Endothelial cell of umbilical vein (primary cell): Measurements from ENCODE around the gene MYMX. TPM values are rescaled to one million over a fixed set of nuclear protein-coding genes. Genes with fewer than 3 reads are reported as not detected.

Experiments
- BruUV-seq: library from RNA; stranded (reverse); fragments of 400-500 nt; replicated peaks from 2 replicates; lab custom pipeline; 2021; lab: Mats Ljungman, UMichigan
- CTCF ChIA-PET: fragments of 300-600, 350-600 bp; sonication (Branson Sonifier 250); formaldehyde crosslinking; loops from one replicate; lab custom pipeline; 2021; ENCODE audit warnings: antibody characterized with exemption, inconsistent platforms; lab: Charles Lee
- POLR2A ChIA-PET: fragments of 300-600, 350-600 bp; sonication (Branson Sonifier 250); formaldehyde crosslinking; loops from one replicate; lab custom pipeline; 2021; ENCODE audit warnings: antibody characterized with exemption, inconsistent platforms; lab: Charles Lee
- DNase-seq: peaks from one replicate; pipeline ENCODE4 v3.0.0-alpha.2; 2011; ENCODE audit warnings: low read depth, low spot score
- FAIRE-seq: peaks from 2 replicates; lab custom pipeline; 2011; peaks lifted over from hg19 to GRCh38; lab: Jason Lieb, UNC
- H2AFZ ChIP-seq: 2 replicates; pipeline ENCODE4 v1.6.0; 2012; ENCODE audit warnings: low read depth, low read length, control low read depth, inconsistent platforms
- H3K27ac ChIP-seq: 2 replicates; pipeline ENCODE4 v1.5.1; 2011; ENCODE audit warnings: low read depth, mild to moderate bottlenecking, control low read depth, low read length, moderate library complexity; ENCODE audit not compliant: insufficient read depth
- H3K27me3 ChIP-seq, 2 experiments: 2 replicates each; pipeline versions ENCODE4 v1.6.0 to v1.6.1; 2011; ENCODE audit warnings: low read length in 2 of 2, mixed read lengths in 1 of 2; ENCODE audit not compliant: control insufficient read depth in 2 of 2, insufficient read depth in 2 of 2
- H3K36me3 ChIP-seq, 2 experiments: 2 replicates in 1 of 2; 3 replicates in 1 of 2; pipeline ENCODE4 v1.5.1; 2011; ENCODE audit warnings: low read length in 2 of 2, mild to moderate bottlenecking in 1 of 2, moderate library complexity in 1 of 2; ENCODE audit not compliant: control insufficient read depth in 2 of 2, insufficient read depth in 2 of 2; ENCODE audit errors: extremely low read depth in 1 of 2
- H3K4me1 ChIP-seq: 3 replicates; pipeline ENCODE4 v1.5.1; 2011; ENCODE audit warnings: mild to moderate bottlenecking, low read length; ENCODE audit not compliant: control insufficient read depth, insufficient read depth; ENCODE audit errors: extremely low read depth
- H3K4me2 ChIP-seq: 2 replicates; pipeline ENCODE4 v1.6.1; 2011; ENCODE audit warnings: low read length, control low read depth, mixed read lengths; ENCODE audit not compliant: insufficient read depth
- H3K4me3 ChIP-seq, 3 experiments: fragments of 200-600 bp in 1 of 3; sonication (generic), shearing (Covaris generic) in 1 of 3; replicated peaks in 1 of 3; 2 replicates each; pipeline ENCODE4 v1.5.1; 2011 to 2016; ENCODE audit warnings: control low read depth in 3 of 3, low read length in 3 of 3, mild to moderate bottlenecking in 2 of 3, inconsistent platforms in 1 of 3, low read depth in 1 of 3, moderate library complexity in 1 of 3; ENCODE audit not compliant: insufficient read depth in 1 of 3
- H3K79me2 ChIP-seq: 2 replicates; pipeline ENCODE4 v1.6.0; 2012; ENCODE audit warnings: low read length, inconsistent platforms; ENCODE audit not compliant: control insufficient read depth, insufficient read depth
- H3K9ac ChIP-seq: replicated peaks from 2 replicates; pipeline ENCODE3; 2011; ENCODE audit warnings: low read length, control low read depth; ENCODE audit not compliant: insufficient read depth; ENCODE audit errors: extremely low read depth
- H3K9me1 ChIP-seq: replicated peaks from 3 replicates; pipeline ENCODE4 v1.6.0; 2011; ENCODE audit warnings: mild to moderate bottlenecking, low read length; ENCODE audit not compliant: control insufficient read depth, insufficient read depth; ENCODE audit errors: extremely low read depth
- H3K9me3 ChIP-seq: replicated peaks from 2 replicates; pipeline ENCODE4 v1.5.1; 2012; ENCODE audit warnings: low read length, inconsistent platforms; ENCODE audit not compliant: control insufficient read depth, insufficient read depth
- H4K20me1 ChIP-seq: replicated peaks from 2 replicates; pipeline ENCODE3; 2011; ENCODE audit warnings: mild to moderate bottlenecking, low read length; ENCODE audit not compliant: control insufficient read depth, insufficient read depth; ENCODE audit errors: extremely low read depth
- EZH2 ChIP-seq: IDR thresholded peaks from 2 replicates; pipeline ENCODE4 v1.6.1; 2012; ENCODE audit warnings: borderline replicate concordance, low read depth, mild to moderate bottlenecking, moderate library complexity, low read length, inconsistent platforms; ENCODE audit not compliant: severe bottlenecking
- FOS ChIP-seq: IDR thresholded peaks from 2 replicates; pipeline ENCODE4 v1.6.1; 2011; ENCODE audit warnings: mild to moderate bottlenecking, low read length, moderate library complexity, borderline replicate concordance; ENCODE audit not compliant: insufficient read depth
- GATA2 ChIP-seq: IDR thresholded peaks from 2 replicates; pipeline ENCODE4 v1.7.0; 2011; ENCODE audit warnings: low read depth, mild to moderate bottlenecking, moderate library complexity, mixed read lengths, low read length; ENCODE audit not compliant: insufficient read length, insufficient read depth
- JUN ChIP-seq: IDR thresholded peaks from 2 replicates; pipeline ENCODE4 v1.6.1; 2011; ENCODE audit warnings: borderline replicate concordance, low read depth; ENCODE audit not compliant: insufficient read length, insufficient read depth
- MYC ChIP-seq: IDR thresholded peaks from one replicate; pipeline ENCODE4 v1.6.1; 2011; ENCODE audit warnings: mild to moderate bottlenecking, low read depth, low read length
- POLR2A ChIP-seq: IDR thresholded peaks from 2 replicates; pipeline ENCODE4 v1.6.1; 2012; ENCODE audit warnings: low read depth, mild to moderate bottlenecking, control low read depth, low read length
- POLR2AphosphoS5 ChIP-seq: IDR thresholded peaks from 2 replicates; pipeline ENCODE4 v1.6.1; 2012; ENCODE audit warnings: low read depth, mild to moderate bottlenecking, control low read depth, low read length, moderate library complexity; ENCODE audit not compliant: insufficient read depth
- dilution Hi-C: fragments of 300-500 bp; cut with MboI; formaldehyde crosslinking; loops from one replicate; pipeline ENCODE4 v1.15.0; 2019; ENCODE audit warnings: low sequenced_read_pairs; ENCODE audit not compliant: extremely low pct_ligation_motif_present
- intact Hi-C: fragments of 100-400 bp; cut with micrococcal nuclease; formaldehyde crosslinking; loops from one replicate; pipeline ENCODE4 v1.10.0; 2022
- polyA plus RNA-seq, 4 experiments: library from polyadenylated mRNA; depleted of rRNA in 3 of 4; stranded (reverse) in 3 of 4; unstranded in 1 of 4; fragments of >200 nt; gene quantifications; 2 replicates each; pipeline versions ENCODE4 v1.2.1 to v1.2.3, GENCODE V29; 2011 to 2012; ENCODE audit warnings: missing spikeins in 1 of 4
- total RNA-seq: library from RNA; stranded (reverse); gene quantifications from 2 replicates; pipeline ENCODE4 v1.2.3, GENCODE V29; 2021
- TF ChIP-seq, protein P1 (sequence below): IDR thresholded peaks from 2 replicates; pipeline ENCODE4 v1.6.1; 2011; ENCODE audit not compliant: insufficient read depth, insufficient read length
- TF ChIP-seq, protein P2 (sequence below), 2 donors: IDR thresholded peaks; 1 replicate in 1 of 2; 2 replicates in 1 of 2; pipeline ENCODE4 v1.5.1; 2011; ENCODE audit warnings: low read length in 2 of 2, mild to moderate bottlenecking in 2 of 2, moderate library complexity in 2 of 2, control low read depth in 1 of 2, inconsistent platforms in 1 of 2, low read depth in 1 of 2; ENCODE audit not compliant: insufficient read depth in 1 of 2; ENCODE audit errors: extremely low read depth in 1 of 2

The MYMX gene
- total and polyA plus RNA-seq, 2 donors (not counting 3 experiments of a cell fraction or from before 2014, with no cell fraction given) = 0.18 TPM; not detected in 1

DNA sequence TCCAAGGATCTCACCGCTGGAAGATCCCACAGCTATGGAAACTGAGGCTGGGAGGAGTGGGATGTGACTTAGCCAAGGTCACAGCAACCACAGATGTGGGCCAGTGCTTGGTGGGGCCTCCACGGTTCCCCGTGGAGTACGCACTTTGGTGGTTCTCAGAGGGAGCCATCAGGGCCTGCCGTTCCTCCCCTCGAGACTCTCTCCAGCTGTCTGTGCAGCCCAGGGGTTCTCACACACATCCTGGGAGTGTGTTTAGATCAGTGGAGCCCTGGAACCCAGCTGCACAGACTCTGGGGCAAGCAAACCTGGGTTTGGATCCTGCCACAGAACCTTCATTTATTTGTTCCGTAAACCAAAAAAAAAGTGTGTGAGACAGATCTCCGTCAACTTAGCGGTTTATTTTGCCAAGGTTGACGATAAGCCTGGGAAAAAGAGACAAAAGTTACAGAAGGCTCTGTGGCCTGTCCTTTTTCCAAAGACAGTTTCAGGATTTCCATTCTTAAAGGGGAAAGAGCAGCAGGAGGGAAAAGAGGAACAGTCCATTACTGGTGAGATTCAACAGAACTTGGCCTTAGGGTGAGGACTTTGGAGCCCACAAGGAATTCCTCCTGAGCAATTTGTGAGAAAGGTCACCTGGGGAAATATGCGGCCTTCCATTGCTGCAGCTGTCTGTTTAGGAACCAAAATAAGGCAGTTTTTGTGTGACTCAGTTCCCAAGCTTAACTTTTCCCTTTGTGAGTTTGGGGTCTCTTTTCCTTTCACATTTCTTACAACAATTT lies 13.6 kb upstream of the MYMX start:
- no peaks in the 10 kb centered on the region for H4K20me1 ChIP-seq
- H2AFZ ChIP-seq = no peak overlapping the region
- H3K27me3 ChIP-seq = no peaks in the 10 kb centered on the region
- H3K36me3 ChIP-seq = no peaks in the 10 kb centered on the region
- H3K4me1 ChIP-seq = peaks cover 14% of the 10 kb centered on the region
- no peaks in the 10 kb centered on the region for H3K79me2 ChIP-seq
- no TSS peak for BruUV-seq
- FAIRE-seq = no peak
- H3K27ac ChIP-seq = no peak overlapping the region
- DNase-seq = no peak
- no peaks in the 10 kb centered on the region for H3K9me3 ChIP-seq
- intact Hi-C loops (no loop called here), dilution Hi-C loops (no loop called here)
- no peak overlapping the region for H3K4me3 ChIP-seq
- POLR2A ChIA-PET = no interaction called here
- no peak overlapping the region for H3K4me2 ChIP-seq
- no peak overlapping the region for H3K9ac ChIP-seq
- CTCF ChIA-PET = interaction anchor here (0.7 to 1.0 kb wide), 3 partner anchors 11 to 30 kb away, joined by 3 to 5 read pairs (median 3); no protein-coding TSS in a partner anchor
- no peak for TF ChIP-seq POLR2A
- TF ChIP-seq GATA2 = no peak
- no peak for TF ChIP-seq MYC
- TF ChIP-seq, protein P1, sequence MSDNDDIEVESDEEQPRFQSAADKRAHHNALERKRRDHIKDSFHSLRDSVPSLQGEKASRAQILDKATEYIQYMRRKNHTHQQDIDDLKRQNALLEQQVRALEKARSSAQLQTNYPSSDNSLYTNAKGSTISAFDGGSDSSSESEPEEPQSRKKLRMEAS = no peak
- TF ChIP-seq, protein P2, sequence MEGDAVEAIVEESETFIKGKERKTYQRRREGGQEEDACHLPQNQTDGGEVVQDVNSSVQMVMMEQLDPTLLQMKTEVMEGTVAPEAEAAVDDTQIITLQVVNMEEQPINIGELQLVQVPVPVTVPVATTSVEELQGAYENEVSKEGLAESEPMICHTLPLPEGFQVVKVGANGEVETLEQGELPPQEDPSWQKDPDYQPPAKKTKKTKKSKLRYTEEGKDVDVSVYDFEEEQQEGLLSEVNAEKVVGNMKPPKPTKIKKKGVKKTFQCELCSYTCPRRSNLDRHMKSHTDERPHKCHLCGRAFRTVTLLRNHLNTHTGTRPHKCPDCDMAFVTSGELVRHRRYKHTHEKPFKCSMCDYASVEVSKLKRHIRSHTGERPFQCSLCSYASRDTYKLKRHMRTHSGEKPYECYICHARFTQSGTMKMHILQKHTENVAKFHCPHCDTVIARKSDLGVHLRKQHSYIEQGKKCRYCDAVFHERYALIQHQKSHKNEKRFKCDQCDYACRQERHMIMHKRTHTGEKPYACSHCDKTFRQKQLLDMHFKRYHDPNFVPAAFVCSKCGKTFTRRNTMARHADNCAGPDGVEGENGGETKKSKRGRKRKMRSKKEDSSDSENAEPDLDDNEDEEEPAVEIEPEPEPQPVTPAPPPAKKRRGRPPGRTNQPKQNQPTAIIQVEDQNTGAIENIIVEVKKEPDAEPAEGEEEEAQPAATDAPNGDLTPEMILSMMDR (IDR thresholded peaks at IDR 0.05; ENCODE audit: extremely low read depth in 1 of 2, insufficient read depth in 1 of 2, low read depth in 1 of 2, low read length in 2 of 2) = no peak
- no peak for TF ChIP-seq JUN
- no peak for TF ChIP-seq POLR2AphosphoS5
- TF ChIP-seq FOS = no peak
- no peak for TF ChIP-seq EZH2
- no peaks in the 10 kb centered on the region for H3K9me1 ChIP-seq
